Type B pancreatic cell (in vitro differentiated cells): Measurements from ENCODE around the gene CHD6. TPM values are rescaled to one million over a fixed set of nuclear protein-coding genes. Genes with fewer than 3 reads are reported as not detected.
A peak's percentile ranks its signal among the peaks of the same experiment; 100 is the strongest.

Experiments
- DNase-seq: peaks from one replicate; pipeline ENCODE4 v3.0.0; 2021; ENCODE audit warnings: mixed read lengths; ENCODE audit not compliant: unreplicated experiment; ENCODE audit errors: extremely low spot score
- H3K27ac Mint-ChIP-seq: 2 replicates; pipeline ENCODE4 v1.8.0; 2021; ENCODE audit warnings: mild to moderate bottlenecking, mixed read lengths
- H3K27me3 Mint-ChIP-seq: 2 replicates; pipeline ENCODE4 v1.8.0; 2021; ENCODE audit warnings: mixed read lengths
- H3K36me3 Mint-ChIP-seq: 2 replicates; pipeline ENCODE4 v1.8.0; 2021; ENCODE audit warnings: mixed read lengths
- H3K4me1 Mint-ChIP-seq: one replicate; pipeline ENCODE4 v1.8.0; 2021; ENCODE audit warnings: mixed read lengths; ENCODE audit not compliant: unreplicated experiment
- H3K4me3 Mint-ChIP-seq: 2 replicates; pipeline ENCODE4 v1.8.0; 2021; ENCODE audit warnings: mild to moderate bottlenecking, mixed read lengths
- H3K9me3 Mint-ChIP-seq: 2 replicates; pipeline ENCODE4 v1.8.0; 2021; ENCODE audit warnings: mixed read lengths
- total RNA-seq: library from RNA; stranded (reverse); gene quantifications from 2 replicates; pipeline ENCODE4 v1.2.1, GENCODE V29; 2021; ENCODE audit warnings: low replicate concordance
- TF ChIP-seq, protein P1 (sequence below): fragments of 200-600 bp; sonication (generic); conservative IDR thresholded peaks from 2 replicates; pipeline ENCODE4 v1.5.0; 2021; ENCODE audit warnings: antibody characterized with exemption, mild to moderate bottlenecking

Gene CHD6
- total RNA-seq, 1 donor from 2014 or later: 72.6 TPM

DNA sequence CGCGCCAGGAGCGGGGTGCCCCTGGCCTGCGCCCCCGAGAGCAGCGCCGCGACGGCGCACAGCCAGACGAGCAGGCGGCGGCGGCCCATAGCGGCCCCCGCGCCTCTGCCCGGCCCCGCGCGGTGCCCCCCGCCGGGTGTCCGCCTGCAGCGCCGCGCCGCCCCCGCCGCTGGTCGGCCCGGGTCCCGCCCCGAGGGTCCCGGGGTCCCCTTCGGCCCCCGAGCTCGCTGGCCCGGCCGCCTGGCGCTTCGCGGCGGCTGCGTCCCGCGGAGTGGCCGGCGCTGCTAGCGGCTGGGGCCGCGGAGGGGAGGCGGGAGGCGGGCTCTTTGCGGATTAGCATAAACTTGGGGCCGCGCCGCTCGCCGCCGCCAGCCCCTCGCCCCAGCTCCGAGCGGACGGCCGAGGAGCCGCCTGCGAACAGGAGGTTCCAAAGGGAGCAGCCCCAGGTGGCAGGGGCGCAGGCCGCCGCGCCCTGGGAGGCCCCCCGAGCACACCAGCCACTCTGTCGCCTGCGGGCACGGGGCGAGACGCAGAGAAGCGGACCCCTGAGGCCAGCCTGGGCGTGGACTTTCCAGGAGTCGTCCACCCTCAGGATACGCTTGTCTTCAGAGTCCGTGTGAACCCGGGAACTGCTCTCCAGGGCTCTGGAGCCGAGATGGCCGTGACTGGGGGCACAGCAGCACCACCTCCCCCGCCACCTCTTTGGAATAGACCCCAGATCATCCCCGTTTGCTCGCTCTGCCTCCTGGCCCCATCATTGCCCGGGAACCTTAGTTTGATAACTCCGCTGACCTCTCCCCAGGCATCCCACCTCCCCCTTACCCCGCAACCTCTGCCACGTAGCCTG lies 251.4 kb downstream of the CHD6 start, which contains the start of gene EMILIN3:
Gene EMILIN3, minus strand, starts transcription at position 273 of the 847 bp plus-strand sequence. Its CDS starts 184 bp downstream, at position 89.
- Mint-ChIP-seq H3K36me3 (no peaks in the 10 kb centered on the region), H3K27me3 (peaks cover 34% of the 10 kb centered on the region), H3K4me1 (peaks cover 10% of the 10 kb centered on the region), H3K9me3 (peaks cover 5% of the 10 kb centered on the region), H3K27ac (no peak within 1 kb of the TSS), H3K4me3 (peak within 1 kb of the TSS; percentile 88)
- TF ChIP-seq, protein P1, sequence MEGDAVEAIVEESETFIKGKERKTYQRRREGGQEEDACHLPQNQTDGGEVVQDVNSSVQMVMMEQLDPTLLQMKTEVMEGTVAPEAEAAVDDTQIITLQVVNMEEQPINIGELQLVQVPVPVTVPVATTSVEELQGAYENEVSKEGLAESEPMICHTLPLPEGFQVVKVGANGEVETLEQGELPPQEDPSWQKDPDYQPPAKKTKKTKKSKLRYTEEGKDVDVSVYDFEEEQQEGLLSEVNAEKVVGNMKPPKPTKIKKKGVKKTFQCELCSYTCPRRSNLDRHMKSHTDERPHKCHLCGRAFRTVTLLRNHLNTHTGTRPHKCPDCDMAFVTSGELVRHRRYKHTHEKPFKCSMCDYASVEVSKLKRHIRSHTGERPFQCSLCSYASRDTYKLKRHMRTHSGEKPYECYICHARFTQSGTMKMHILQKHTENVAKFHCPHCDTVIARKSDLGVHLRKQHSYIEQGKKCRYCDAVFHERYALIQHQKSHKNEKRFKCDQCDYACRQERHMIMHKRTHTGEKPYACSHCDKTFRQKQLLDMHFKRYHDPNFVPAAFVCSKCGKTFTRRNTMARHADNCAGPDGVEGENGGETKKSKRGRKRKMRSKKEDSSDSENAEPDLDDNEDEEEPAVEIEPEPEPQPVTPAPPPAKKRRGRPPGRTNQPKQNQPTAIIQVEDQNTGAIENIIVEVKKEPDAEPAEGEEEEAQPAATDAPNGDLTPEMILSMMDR: no peak
- no peak for DNase-seq

- DNase-seq: no peak
- H3K4me1 Mint-ChIP-seq: peaks cover 10% of the 10 kb centered on the region
- TF ChIP-seq, protein P1: no peak
- peaks cover 34% of the 10 kb centered on the region for H3K27me3 Mint-ChIP-seq
- H3K9me3 Mint-ChIP-seq: peaks cover under 1% of the 10 kb centered on the region
- H3K4me3 Mint-ChIP-seq: peak overlapping the region; percentile 71
- H3K27ac Mint-ChIP-seq: no peak overlapping the region
- H3K36me3 Mint-ChIP-seq: no peaks in the 10 kb centered on the region
Measured at GRCh38 chr20:41365777-41366545, 252.2 kb downstream of the CHD6 start.

- Mint-ChIP-seq H3K27me3 (peaks cover 34% of the 10 kb centered on the region), H3K4me3 (peak overlapping the region; percentile 71), H3K9me3 (no peaks in the 10 kb centered on the region)
Measured at GRCh38 chr20:41364967-41365765, 253.0 kb downstream of the CHD6 start.

GRCh38 chr20:41364236-41364855 lies 253.8 kb downstream of the CHD6 start:
- Mint-ChIP-seq H3K27me3 (peaks cover 32% of the 10 kb centered on the region), H3K9me3 (no peaks in the 10 kb centered on the region), H3K36me3 (no peaks in the 10 kb centered on the region), H3K4me3 (no peak overlapping the region), H3K4me1 (peaks cover 10% of the 10 kb centered on the region), H3K27ac (no peak overlapping the region)
- no peak for DNase-seq
- TF ChIP-seq, protein P1: no peak

More at GRCh38 chr20:41364967-41365765, 253.0 kb downstream of the CHD6 start:
- H3K36me3 Mint-ChIP-seq: no peaks in the 10 kb centered on the region
- H3K27ac Mint-ChIP-seq: no peak overlapping the region
- no peak for DNase-seq
- H3K4me1 Mint-ChIP-seq: peaks cover 10% of the 10 kb centered on the region
- TF ChIP-seq, protein P1: no peak

- H3K4me3 Mint-ChIP-seq: no peak overlapping the region
- no peak overlapping the region for H3K27ac Mint-ChIP-seq
- TF ChIP-seq, protein P1: no peak
- H3K4me1 Mint-ChIP-seq: peaks cover 10% of the 10 kb centered on the region
- no peak for DNase-seq
- no peaks in the 10 kb centered on the region for H3K36me3 Mint-ChIP-seq
- H3K9me3 Mint-ChIP-seq: no peaks in the 10 kb centered on the region
- H3K27me3 Mint-ChIP-seq: peaks cover 27% of the 10 kb centered on the region
Measured at GRCh38 chr20:41363601-41364000, 254.6 kb downstream of the CHD6 start.
